H1 (cell line): ENCODE results near the gene STBD1. TPM values are rescaled to one million over a fixed set of nuclear protein-coding genes. Genes with fewer than 3 reads are reported as not detected.

Source experiments
- CTCF ChIA-PET: fragments of 300-600 bp; sonication (Branson Sonifier 250); formaldehyde crosslinking; loops from one replicate; lab custom pipeline; 2021; ENCODE audit not compliant: partially characterized antibody; lab: Charles Lee
- POLR2A ChIA-PET: fragments of 300-600 bp; sonication (Branson Sonifier 250); formaldehyde crosslinking; loops from one replicate; lab custom pipeline; 2021; ENCODE audit warnings: inconsistent platforms; ENCODE audit not compliant: partially characterized antibody; lab: Charles Lee
- DNase-seq, 2 experiments: peaks; one replicate each; pipeline versions ENCODE4 v3.0.0 to v3.0.0-alpha.2; 2010 to 2022; ENCODE audit warnings: low spot score in 2 of 2, low read depth in 1 of 2, mixed read lengths in 1 of 2
- FAIRE-seq: peaks from 2 replicates; lab custom pipeline; 2011; peaks lifted over from hg19 to GRCh38; lab: Jason Lieb, UNC
- H2AFZ ChIP-seq: 2 replicates; pipeline ENCODE4 v1.8.1; 2012; ENCODE audit warnings: low read length, inconsistent platforms
- H2AK5ac ChIP-seq: 2 replicates; pipeline ENCODE4 v1.6.1; 2013; ENCODE audit warnings: low read depth, low read length
- H2BK120ac ChIP-seq: replicated peaks from 2 replicates; pipeline ENCODE3; 2013; ENCODE audit warnings: low read depth, low read length, inconsistent platforms
- H2BK12ac ChIP-seq: 2 replicates; pipeline ENCODE4 v1.6.1; 2013; ENCODE audit warnings: low read depth, low read length
- H2BK15ac ChIP-seq: 2 replicates; pipeline ENCODE4 v1.6.1; 2013; ENCODE audit warnings: low read length
- H2BK20ac ChIP-seq: 2 replicates; pipeline ENCODE4 v1.6.1; 2013; ENCODE audit warnings: low read length
- H2BK5ac ChIP-seq: 2 replicates; pipeline ENCODE4 v1.6.1; 2013; ENCODE audit warnings: low read depth, low read length
- H3K14ac ChIP-seq: 2 replicates; pipeline ENCODE4 v1.6.1; 2013; ENCODE audit warnings: inconsistent platforms; ENCODE audit not compliant: insufficient read length
- H3K18ac ChIP-seq: 2 replicates; pipeline ENCODE4 v1.6.1; 2013; ENCODE audit warnings: low read length; ENCODE audit errors: extremely low read depth
- H3K23ac ChIP-seq: 2 replicates; pipeline ENCODE4 v1.6.1; 2013; ENCODE audit warnings: inconsistent platforms; ENCODE audit not compliant: insufficient read length
- H3K23me2 ChIP-seq: 2 replicates; pipeline ENCODE4 v1.6.1; 2013; ENCODE audit warnings: low read depth, low read length
- H3K27ac ChIP-seq: 2 replicates; pipeline ENCODE4 v1.6.1; 2011; ENCODE audit warnings: low read depth, low read length, inconsistent platforms
- H3K27me3 ChIP-seq, 4 experiments: replicated peaks in 1 of 4; 1 replicate in 1 of 4; 2 replicates in 3 of 4; pipeline versions ENCODE4 v1.6.1 to v1.8.1; 2011 to 2013; ENCODE audit warnings: low read length in 3 of 4, mild to moderate bottlenecking in 3 of 4, inconsistent platforms in 2 of 4, mixed read lengths in 2 of 4, moderate library complexity in 1 of 4; ENCODE audit not compliant: control insufficient read depth in 3 of 4, insufficient read depth in 3 of 4; ENCODE audit errors: extremely low read depth in 1 of 4
- H3K36me3 ChIP-seq, 4 experiments: 2 replicates each; pipeline versions ENCODE4 v1.6.1 to v1.8.1; 2011 to 2013; ENCODE audit warnings: mild to moderate bottlenecking in 4 of 4, low read length in 3 of 4, moderate library complexity in 2 of 4, control low read depth in 1 of 4, inconsistent platforms in 1 of 4; ENCODE audit not compliant: insufficient read depth in 4 of 4, control insufficient read depth in 2 of 4
- H3K4ac ChIP-seq: replicated peaks from 2 replicates; pipeline ENCODE3; 2013; ENCODE audit warnings: low read length, low read depth, mixed read lengths, inconsistent platforms; ENCODE audit not compliant: insufficient read length
- H3K4me1 ChIP-seq, 4 experiments: replicated peaks in 1 of 4; 1 replicate in 1 of 4; 2 replicates in 3 of 4; pipeline versions ENCODE4 v1.6.1 to v1.8.1; 2011 to 2013; ENCODE audit warnings: low read length in 3 of 4, inconsistent platforms in 2 of 4, mixed read lengths in 1 of 4; ENCODE audit not compliant: insufficient read depth in 4 of 4, control insufficient read depth in 3 of 4
- H3K4me2 ChIP-seq, 2 experiments: 2 replicates each; pipeline versions ENCODE4 v1.6.1 to v1.8.1; 2011 to 2013; ENCODE audit warnings: low read depth in 2 of 2, low read length in 2 of 2, control low read depth in 1 of 2, inconsistent platforms in 1 of 2, mild to moderate bottlenecking in 1 of 2; ENCODE audit not compliant: insufficient read depth in 1 of 2
- H3K4me3 ChIP-seq, 4 experiments: fragments of 200-600, 300-600 bp in 1 of 4; sonication (generic), shearing (Covaris generic), sonication (Bioruptor Twin) in 1 of 4; 2 replicates each; pipeline versions ENCODE4 v1.5.1 to v1.8.1; 2011 to 2016; ENCODE audit warnings: low read length in 4 of 4, low read depth in 3 of 4, control low read depth in 2 of 4, inconsistent platforms in 2 of 4, mild to moderate bottlenecking in 2 of 4, mixed read lengths in 1 of 4, moderate library complexity in 1 of 4; ENCODE audit not compliant: insufficient read depth in 2 of 4; ENCODE audit errors: extremely low read depth in 1 of 4
- H3K56ac ChIP-seq: replicated peaks from 2 replicates; pipeline ENCODE3; 2013; ENCODE audit warnings: low read depth, mild to moderate bottlenecking, mixed read lengths, low read length, inconsistent platforms; ENCODE audit not compliant: insufficient read length
- H3K79me1 ChIP-seq: 2 replicates; pipeline ENCODE4 v1.6.1; 2013; ENCODE audit warnings: low read depth, low read length, control low read depth
- H3K79me2 ChIP-seq, 2 experiments: 2 replicates each; pipeline versions ENCODE4 v1.6.1 to v1.8.1; 2012 to 2013; ENCODE audit warnings: low read length in 2 of 2, mild to moderate bottlenecking in 2 of 2, inconsistent platforms in 1 of 2; ENCODE audit not compliant: insufficient read depth in 2 of 2, control insufficient read depth in 1 of 2
- H3K9ac ChIP-seq, 4 experiments: replicated peaks in 1 of 4; 1 replicate in 1 of 4; 2 replicates in 3 of 4; pipeline versions ENCODE4 v1.6.1 to v1.8.1; 2011 to 2013; ENCODE audit warnings: low read depth in 3 of 4, low read length in 3 of 4, control low read depth in 2 of 4, mild to moderate bottlenecking in 2 of 4, moderate library complexity in 2 of 4, inconsistent platforms in 1 of 4; ENCODE audit errors: extremely low read depth in 1 of 4
- H3K9me3 ChIP-seq, 2 experiments: 2 replicates each; pipeline versions ENCODE4 v1.6.1 to v1.8.1; 2012 to 2013; ENCODE audit warnings: mild to moderate bottlenecking in 2 of 2, moderate library complexity in 2 of 2, control low read depth in 1 of 2, inconsistent platforms in 1 of 2, low read depth in 1 of 2, low read length in 1 of 2, mixed read lengths in 1 of 2; ENCODE audit not compliant: insufficient read depth in 2 of 2
- H4K20me1 ChIP-seq, 2 experiments: replicated peaks in 1 of 2; 2 replicates each; pipeline versions ENCODE3 to v1.8.1; 2011 to 2013; ENCODE audit warnings: inconsistent platforms in 2 of 2, low read length in 2 of 2, mild to moderate bottlenecking in 1 of 2; ENCODE audit not compliant: insufficient read depth in 2 of 2, control insufficient read depth in 1 of 2
- H4K5ac ChIP-seq: 2 replicates; pipeline ENCODE4 v1.6.1; 2013; ENCODE audit warnings: low read length, low read depth, mixed read lengths, inconsistent platforms; ENCODE audit not compliant: insufficient read length
- H4K8ac ChIP-seq: 2 replicates; pipeline ENCODE4 v1.8.0; 2013; ENCODE audit warnings: mild to moderate bottlenecking, moderate library complexity, low read length, inconsistent platforms; ENCODE audit not compliant: insufficient read depth; ENCODE audit errors: extremely low read depth
- H4K91ac ChIP-seq: replicated peaks from 2 replicates; pipeline ENCODE3; 2013; ENCODE audit warnings: low read length, mixed read lengths, inconsistent platforms; ENCODE audit not compliant: insufficient read length
- BACH1 ChIP-seq: IDR thresholded peaks from 2 replicates; pipeline ENCODE4 v1.6.1; 2012; ENCODE audit warnings: low read length, improper control_type of control experiment
- SAP30 ChIP-seq: fragments of 300-600 bp; sonication (generic); IDR thresholded peaks from 2 replicates; pipeline ENCODE4 v1.7.1; 2012; ENCODE audit warnings: low read length, moderate library complexity, mild to moderate bottlenecking, inconsistent platforms; ENCODE audit not compliant: insufficient read depth, insufficient replicate concordance
- SIRT6 ChIP-seq: IDR thresholded peaks from one replicate; pipeline ENCODE4 v1.7.1; 2012; ENCODE audit warnings: low read length, inconsistent platforms
- SP2 ChIP-seq: IDR thresholded peaks from 2 replicates; pipeline ENCODE4 v1.6.1; 2012; ENCODE audit warnings: mild to moderate bottlenecking, low read length, inconsistent platforms
- TCF12 ChIP-seq: IDR thresholded peaks from 2 replicates; pipeline ENCODE4 v1.6.1; 2011; ENCODE audit warnings: low read depth, mild to moderate bottlenecking, low read length
- USF2 ChIP-seq: IDR thresholded peaks from 2 replicates; pipeline ENCODE4 v1.6.1; 2011; ENCODE audit warnings: low read length, improper control_type of control experiment
- WGBS, 2 experiments: shearing (Covaris generic) in 1 of 2; methylation state at CpG; one replicate each; pipeline versions ENCODE4 v1.1.6 to v1.1.7; 2013 to 2015; ENCODE audit warnings: low lambda C conversion rate in 2 of 2, mixed read lengths in 2 of 2, inconsistent platforms in 1 of 2, low coverage in 1 of 2, missing lambda C conversion rate in 1 of 2; ENCODE audit not compliant: insufficient replicate concordance in 2 of 2, insufficient coverage in 1 of 2, insufficient read length in 1 of 2; ENCODE audit errors: extremely low coverage in 1 of 2, missing lambda C conversion rate in 1 of 2; 5-methylcytosine and 5-hydroxymethylcytosine counted together
- polyA plus RNA-seq, 7 experiments: library from polyadenylated mRNA; depleted of rRNA in 3 of 7; stranded (reverse) in 5 of 7; unstranded in 2 of 7; fragments of >200 nt in 5 of 7; fragments of 200-250 nt in 2 of 7; gene quantifications; 1 replicate in 5 of 7; 2 replicates in 1 of 7; 4 replicates in 1 of 7; pipeline versions ENCODE4 v1.2.1 to v1.2.3, GENCODE V29; 2011 to 2013; ENCODE audit warnings: missing spikeins in 2 of 7, mixed read lengths in 2 of 7
- total RNA-seq: library from RNA; stranded (reverse); fragmentation: NEBNext Ultra II Directional; extraction: Animal tissue kit (Norgen Biotek cat#: 25700); gene quantifications from 2 replicates; pipeline ENCODE4 v1.2.1, GENCODE V29; 2021

The STBD1 gene
- total and polyA plus RNA-seq, 2 of the 8 experiments (the other 6 are each of a cell fraction or from before 2014, with no cell fraction given) = 0.45 to 1.7 TPM

DNA sequence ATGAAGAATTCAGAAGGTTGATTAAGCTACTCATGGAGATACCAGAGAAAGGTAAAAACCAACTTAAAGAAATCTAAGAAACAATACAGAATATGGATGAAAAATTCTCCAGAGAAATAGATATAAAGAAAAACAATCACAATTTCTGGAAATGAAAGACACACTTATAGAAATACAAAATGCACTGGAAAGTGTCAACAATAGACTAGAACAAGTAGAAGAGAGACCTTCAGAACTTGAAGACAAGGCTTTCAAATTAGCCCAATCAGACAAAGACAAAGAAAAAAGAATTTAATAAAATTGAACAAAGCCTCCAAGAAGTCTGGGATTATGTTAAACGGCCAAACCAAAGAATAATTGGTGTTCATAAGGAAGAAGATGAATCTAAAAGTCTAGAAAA is 9.6 kb downstream of the STBD1 start:
- no peak overlapping the region for H3K56ac ChIP-seq
- no peaks in the 10 kb centered on the region for H4K20me1 ChIP-seq
- H3K9me3 ChIP-seq = no peaks in the 10 kb centered on the region
- no peak overlapping the region for H2AFZ ChIP-seq
- no peak overlapping the region for H3K4ac ChIP-seq
- DNase-seq (no peak), FAIRE-seq (no peak)
- H4K8ac ChIP-seq = no peak overlapping the region
- no peak overlapping the region for H3K4me3 ChIP-seq
- no peaks in the 10 kb centered on the region for H3K36me3 ChIP-seq
- H2BK20ac ChIP-seq = no peak overlapping the region
- no peak overlapping the region for H3K23ac ChIP-seq
- TF ChIP-seq SP2 = no peak
- no peak for TF ChIP-seq SIRT6
- TF ChIP-seq USF2 = no peak
- TF ChIP-seq TCF12 = no peak
- no peak for TF ChIP-seq SAP30
- no peak for TF ChIP-seq BACH1
- WGBS, 2 experiments = 91% methylated on average over 1 of the region's 1 CpG; no CpG with 5 or more reads in 1 of the 2 experiments
- no peak overlapping the region for H4K5ac ChIP-seq
- H2BK5ac ChIP-seq = no peak overlapping the region
- no peak overlapping the region for H2BK120ac ChIP-seq
- H2BK12ac ChIP-seq = no peak overlapping the region
- H4K91ac ChIP-seq = no peak overlapping the region
- no peaks in the 10 kb centered on the region for H3K79me1 ChIP-seq
- H3K27ac ChIP-seq = no peak overlapping the region
- ChIA-PET CTCF (interaction anchor here (1.0 to 1.9 kb wide), 4 partner anchors 11 to 62 kb away, joined by 3 to 5 read pairs (median 4); no protein-coding TSS in a partner anchor), POLR2A (interaction anchor here (1.0 kb wide), 1 partner anchor 9 kb away, joined by 4 read pairs; the partner anchor contains the start of gene STBD1)
- no peaks in the 10 kb centered on the region for H3K27me3 ChIP-seq
- H3K4me1 ChIP-seq = no peaks in the 10 kb centered on the region
- no peak overlapping the region for H3K9ac ChIP-seq
- no peak overlapping the region for H2AK5ac ChIP-seq
- H3K79me2 ChIP-seq = no peaks in the 10 kb centered on the region
- H3K18ac ChIP-seq = no peak overlapping the region
- H3K23me2 ChIP-seq = no peaks in the 10 kb centered on the region
- H2BK15ac ChIP-seq = no peak overlapping the region
- H3K4me2 ChIP-seq = no peak overlapping the region
- no peak overlapping the region for H3K14ac ChIP-seq
